HG02884 (cell line): ENCODE data around the gene DAZL.
"Not testable (repeated sequence)": the region's sequence is repeated elsewhere in the genome, so short reads cannot be mapped to it uniquely, and the experiment has no call there.

Experiments used
- ATAC-seq: cut with Tn5 transposase; IDR thresholded peaks from one replicate; pipeline ENCODE4 v1.9.1; 2021; ENCODE audit warnings: mild to moderate bottlenecking, moderate library complexity; ENCODE audit not compliant: unreplicated experiment

Gene DAZL

DNA sequence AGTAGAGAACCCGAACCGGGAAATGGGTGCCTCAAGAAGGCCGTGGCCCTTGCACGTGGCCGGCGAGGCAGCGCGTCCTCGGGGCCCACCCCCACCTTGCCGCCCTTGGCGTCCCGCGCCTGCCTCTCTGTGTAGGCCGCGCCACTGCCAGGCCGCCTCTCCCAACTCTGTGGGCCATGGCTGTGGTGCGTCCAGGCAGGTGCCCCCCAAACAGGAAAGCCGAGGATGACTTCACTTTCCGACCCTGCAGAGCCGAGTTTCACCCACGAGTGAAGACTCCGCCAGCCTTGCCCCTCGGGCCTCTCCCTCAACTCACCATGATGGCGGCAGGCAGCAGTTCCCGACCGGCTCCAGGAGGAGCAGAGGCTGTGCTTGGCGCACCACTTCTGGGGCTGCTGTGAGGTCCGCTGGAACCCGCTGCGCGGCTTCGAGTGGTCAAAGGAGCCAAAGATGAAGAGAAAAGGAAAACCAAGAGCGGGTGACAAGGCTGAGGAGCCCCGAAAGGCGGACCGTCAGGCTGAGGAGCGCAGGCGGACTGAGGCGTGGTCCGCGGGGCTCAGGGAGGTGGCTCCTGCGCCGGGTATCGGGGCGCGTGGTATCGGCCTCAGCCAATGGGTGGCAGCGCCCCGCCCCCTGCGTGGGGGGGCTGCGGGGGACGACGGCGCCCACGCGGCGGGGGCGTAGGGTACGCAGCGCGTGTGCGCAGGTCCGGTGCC is at the start of gene DAZL:
DAZL (minus strand) TSS at position 537 of the 716 bp plus-strand sequence; CDS start at position 319, 218 bp downstream.
- ATAC-seq, result no peak

DNA sequence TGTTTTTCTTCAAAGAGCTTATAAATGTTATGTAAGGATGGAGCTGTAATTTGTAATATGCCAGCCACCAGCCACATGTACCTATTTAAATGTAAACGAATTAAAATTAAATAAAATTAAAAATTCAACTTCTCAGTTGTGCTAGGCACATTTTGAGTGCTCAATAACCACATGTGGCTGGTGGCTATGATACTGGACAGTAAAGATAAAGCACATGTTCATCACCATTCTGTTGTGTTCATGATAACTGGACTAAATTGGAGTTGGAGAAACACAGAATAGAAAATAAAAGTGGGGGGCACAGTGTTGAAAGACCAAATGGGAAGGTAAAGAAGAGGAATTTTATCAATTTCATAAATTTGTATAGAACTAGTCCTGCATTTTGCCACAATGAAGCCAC is 49.8 kb upstream of the DAZL start:
- no peak for ATAC-seq

DNA sequence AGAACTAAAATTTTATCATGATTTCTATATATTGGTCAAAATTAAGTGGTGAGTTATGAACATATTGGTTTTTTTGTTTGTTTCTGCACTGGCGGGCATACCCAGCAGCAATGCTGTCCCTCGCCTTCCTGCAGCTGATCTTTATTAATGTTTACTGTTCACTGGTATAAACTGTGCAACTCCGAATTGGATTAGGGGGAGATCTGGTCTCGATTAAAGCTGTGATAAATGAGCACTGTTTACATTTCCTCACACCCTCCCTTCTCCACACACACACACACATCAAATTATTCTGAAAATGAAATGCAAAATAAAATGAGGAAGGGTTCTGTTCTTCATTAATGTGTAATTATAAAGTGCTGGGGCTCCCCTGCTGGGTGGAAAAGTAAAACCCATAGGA is 48.5 kb upstream of the DAZL start:
- ATAC-seq, result no peak

DNA sequence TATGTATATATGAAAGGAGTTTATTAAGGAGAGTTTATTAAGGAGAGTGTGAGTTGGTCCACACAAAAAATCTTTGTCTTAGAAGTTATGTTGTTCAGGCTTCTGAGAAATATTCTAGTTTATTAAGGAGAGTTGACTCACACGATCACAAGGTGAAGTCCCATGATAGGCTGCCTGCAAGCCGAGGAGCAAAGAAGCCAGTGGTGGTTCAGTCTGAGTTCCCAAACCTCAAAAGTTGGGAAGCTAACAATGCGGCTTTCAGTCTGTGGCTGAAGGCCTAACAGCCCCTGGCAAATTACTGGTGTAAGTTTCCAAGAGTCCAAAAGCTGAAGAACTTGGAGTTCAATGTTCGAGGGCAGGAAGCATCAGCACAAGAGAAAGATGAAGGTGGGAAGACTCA is 42.4 kb upstream of the DAZL start:
- ATAC-seq, result no peak

DNA sequence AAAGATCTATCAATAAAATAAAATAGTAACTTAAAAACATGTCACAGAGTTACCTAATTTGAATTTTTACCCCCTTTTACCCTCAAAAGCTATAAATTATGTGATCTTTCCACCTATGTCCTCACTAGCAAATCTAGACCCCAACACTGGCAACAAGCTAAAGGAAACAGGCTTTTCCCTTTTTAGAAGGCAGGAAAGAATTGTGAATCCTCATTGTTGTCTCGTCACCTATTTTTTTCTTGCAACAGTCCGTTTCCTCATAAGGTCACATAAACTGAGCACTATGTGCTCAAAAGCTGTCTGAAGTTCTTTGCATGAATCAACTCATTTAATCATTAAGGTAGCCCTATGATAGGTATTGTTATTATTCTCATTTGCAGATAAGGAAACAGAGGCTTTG is 34.6 kb upstream of the DAZL start:
- no peak for ATAC-seq

- peak; percentile 86 for ATAC-seq
These were observed 28.7 kb upstream of the DAZL start for GRCh38 chr3:16633948-16634347.

DNA sequence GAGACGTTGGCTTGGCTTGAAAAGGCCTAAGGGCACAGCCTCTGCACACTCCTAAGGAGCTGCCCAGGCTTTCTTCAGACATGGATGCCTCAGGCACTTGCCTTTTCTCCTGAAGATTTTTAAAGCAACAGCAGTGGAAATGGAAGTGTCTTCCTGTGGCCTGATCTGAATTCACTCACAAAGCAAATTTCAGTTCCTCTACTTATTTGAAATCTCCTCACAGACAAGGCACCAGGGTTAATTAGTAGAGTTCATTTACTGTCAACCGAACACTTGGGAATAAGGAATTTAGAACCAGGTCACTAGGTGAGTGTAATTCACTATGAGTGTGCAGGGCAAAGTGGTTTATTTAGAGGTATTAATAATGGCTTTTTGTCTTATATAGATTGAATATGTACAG is 27.2 kb upstream of the DAZL start:
- ATAC-seq, result no peak

DNA sequence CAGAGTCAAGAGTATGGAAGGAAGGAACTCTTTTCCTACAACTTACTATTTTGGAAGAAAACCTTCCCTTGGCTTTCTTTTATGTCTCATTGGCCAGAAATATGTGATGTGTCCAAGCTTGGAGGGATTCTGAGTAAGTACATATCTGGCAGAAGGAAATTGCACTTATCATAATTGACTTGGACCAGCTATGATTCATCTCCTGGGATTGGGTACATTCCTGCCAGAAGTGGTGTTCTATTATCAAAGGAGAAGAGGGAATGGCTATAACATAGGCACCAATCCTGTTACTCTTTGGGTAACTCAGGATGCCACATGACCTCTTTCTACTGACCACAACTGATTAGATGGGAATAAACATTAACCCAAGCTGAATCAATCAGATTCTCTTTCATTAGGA is 13.5 kb upstream of the DAZL start:
- ATAC-seq, result no peak

GRCh38 chr3:16617155-16617554 is 11.9 kb upstream of the DAZL start:
- not testable (repeated sequence) for ATAC-seq

- ATAC-seq, result no peak
These were observed 10.9 kb upstream of the DAZL start for GRCh38 chr3:16616083-16616482.

DNA sequence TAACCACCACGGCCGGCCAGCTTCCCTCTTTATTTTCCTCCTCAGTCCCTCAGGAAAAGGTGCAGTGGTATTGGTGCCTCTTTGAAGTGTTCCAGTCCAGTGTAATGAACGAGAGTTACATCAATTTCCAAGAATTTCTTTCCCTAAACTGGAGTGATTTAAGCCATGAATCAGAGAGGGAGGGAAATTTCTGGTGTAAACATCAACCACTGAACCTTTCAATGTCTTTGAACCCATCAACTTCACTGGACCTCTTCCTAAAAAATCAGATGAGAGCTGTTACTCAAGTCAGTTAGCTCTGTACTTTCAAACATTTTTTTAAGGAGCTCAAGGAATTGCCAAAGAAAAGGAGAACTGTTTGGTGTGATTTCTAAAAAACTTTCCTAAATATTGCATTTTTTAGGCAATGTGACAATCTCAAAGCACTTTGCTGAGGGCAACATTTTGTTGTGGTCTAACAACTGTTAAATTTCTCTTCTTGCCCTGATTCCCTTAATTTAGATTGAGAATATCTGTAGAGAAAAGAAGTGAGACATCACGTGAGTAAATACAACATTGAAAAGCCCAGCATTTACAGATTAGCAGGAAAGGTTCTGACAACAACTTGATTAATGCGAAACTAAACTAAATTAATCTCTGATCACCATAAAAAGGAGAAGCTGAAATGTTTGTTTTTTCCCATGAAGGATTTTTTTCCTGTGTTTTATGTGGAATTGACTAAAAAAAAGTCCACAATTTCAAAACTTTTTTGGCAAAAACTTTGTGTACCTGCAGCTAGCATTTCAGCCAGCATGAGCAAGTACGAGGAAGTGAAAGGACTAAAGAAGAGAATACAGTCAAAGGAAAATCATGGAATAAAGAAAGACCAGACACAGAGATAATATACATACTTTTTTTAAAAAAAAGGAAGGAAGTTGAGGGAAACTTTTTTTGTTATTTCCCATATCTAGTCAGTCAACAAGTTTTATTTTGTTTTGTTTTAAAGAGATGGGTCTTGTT is 9.1 kb upstream of the DAZL start:
- no peak for ATAC-seq

GRCh38 chr3:16609927-16610580 is 4.8 kb upstream of the DAZL start:
- no peak for ATAC-seq

GRCh38 chr3:16608816-16609215 is 3.6 kb upstream of the DAZL start:
- no peak for ATAC-seq

DNA sequence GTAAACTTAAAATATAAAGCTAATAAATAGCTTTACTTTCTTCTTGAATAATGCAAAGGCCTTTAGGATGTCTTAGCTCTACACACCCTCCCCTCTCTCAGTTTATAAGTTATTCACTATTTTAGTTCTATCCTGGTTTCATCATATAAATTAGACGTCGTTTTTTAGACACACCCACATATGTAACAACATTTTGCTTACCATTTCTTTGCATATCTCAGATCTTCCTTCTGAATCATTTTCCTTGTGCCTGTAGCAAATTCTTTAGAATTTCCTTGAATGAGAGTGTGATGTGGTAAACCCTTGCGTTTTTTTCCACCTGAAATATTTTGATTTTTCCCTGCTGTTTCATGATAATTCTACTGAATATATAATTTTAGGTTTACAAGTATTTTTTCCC is 2.5 kb upstream of the DAZL start:
- no peak for ATAC-seq

- ATAC-seq, result no peak
These were observed 1.2 kb upstream of the DAZL start for GRCh38 chr3:16606398-16606797.

- ATAC-seq, result no peak
These were observed 743 bp upstream of the DAZL start for GRCh38 chr3:16605966-16606365.

DNA sequence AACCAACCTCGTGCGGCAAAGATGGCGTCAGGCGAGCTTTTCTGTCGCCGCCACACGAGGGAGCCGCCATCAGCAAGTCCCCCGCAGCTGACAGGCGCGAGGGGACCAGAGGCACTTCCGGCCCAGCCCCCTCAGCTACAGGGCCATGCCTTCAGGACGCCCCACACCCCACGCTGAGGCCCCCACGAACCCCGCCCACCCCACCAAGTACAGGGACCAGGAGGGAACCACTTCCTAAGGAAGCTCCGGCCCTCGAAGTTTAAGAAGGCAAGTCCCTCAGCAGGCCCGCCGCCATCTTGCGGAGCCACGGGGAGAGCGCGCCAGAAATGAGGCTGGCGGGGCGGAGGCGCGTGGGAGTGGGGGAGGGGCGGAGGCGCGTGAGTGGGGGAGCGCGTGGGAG is 790 bp downstream of the DAZL start:
- no peak for ATAC-seq

DNA sequence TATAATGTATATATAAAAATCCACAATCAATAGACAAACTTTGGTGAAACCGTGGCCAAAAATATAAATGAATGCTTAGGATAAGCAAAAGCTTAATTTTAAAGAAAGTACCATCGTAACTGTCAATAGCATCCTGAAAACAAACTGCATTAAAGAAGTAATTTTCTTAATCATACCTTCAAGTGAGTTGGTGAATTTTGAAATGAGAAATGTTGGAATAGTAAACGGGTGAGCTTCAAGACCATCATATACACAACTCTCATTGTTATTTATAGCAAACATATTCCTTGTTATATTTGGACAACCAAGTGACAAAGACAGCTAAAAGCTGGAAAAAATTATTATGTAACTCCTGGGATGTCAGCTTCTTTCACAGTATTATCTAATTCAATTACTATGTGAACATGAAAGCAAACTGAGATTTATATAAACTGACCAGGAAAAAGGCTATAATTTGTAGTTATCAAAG is 3.7 kb downstream of the DAZL start:
- ATAC-seq, result no peak

DNA sequence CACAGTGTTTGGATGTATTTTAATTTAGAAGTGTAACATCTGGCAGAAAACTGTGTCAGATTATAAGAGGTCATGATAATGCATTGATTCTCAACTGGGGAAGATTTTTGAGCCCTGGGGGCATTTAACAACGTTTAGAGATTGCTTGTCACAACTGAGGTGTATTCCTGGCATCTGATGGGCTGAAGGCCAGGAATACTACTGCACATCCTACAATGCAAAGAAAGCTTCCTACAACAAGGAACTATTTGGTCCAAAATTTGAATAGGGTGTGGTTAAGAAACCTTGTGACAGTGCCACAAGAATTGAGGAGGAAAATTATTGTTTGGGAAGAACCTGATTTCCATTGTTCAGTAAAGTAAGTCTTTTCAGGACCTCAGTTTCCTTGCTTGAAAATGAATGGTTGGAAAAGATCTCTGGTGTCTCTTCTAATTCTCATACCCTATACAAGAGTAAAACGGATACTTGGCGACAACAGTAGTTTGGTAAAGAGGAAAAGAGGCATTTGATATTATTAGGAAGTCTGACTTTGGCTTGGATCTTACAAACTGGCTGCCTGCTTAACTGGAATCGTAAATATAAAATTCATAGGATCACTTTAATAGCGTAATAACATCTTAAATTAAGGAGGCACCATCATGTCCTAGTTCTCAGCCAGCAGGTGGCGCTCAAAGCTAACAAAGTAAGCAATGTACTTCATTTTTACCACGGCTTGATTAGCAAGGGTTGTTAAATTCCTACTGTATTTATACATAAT is 4.3 kb downstream of the DAZL start:
- ATAC-seq, result no peak

- no peak for ATAC-seq
These were observed 5.5 kb downstream of the DAZL start for GRCh38 chr3:16599694-16600093.
